NCI-H128 (cell line): Measurements from ENCODE around the gene ZFPM1.

Experiments
- DNase-seq: peaks from one replicate; lab custom pipeline; 2025; ENCODE audit not compliant: unreplicated experiment; lab: John Stamatoyannopoulos, UW

The ZFPM1 gene

GRCh38 chr16:88495268-88495772, 42.2 kb downstream of the ZFPM1 start:
- DNase-seq: no peak

GRCh38 chr16:88497561-88498462, 44.7 kb downstream of the ZFPM1 start:
- DNase-seq: no peak

- no peak for DNase-seq
Observed at GRCh38 chr16:88498576-88499208, 45.6 kb downstream of the ZFPM1 start.

GRCh38 chr16:88499292-88499691, 46.2 kb downstream of the ZFPM1 start:
- no peak for DNase-seq

GRCh38 chr16:88499836-88500251, 46.8 kb downstream of the ZFPM1 start:
- no peak for DNase-seq

GRCh38 chr16:88500255-88500661, 47.2 kb downstream of the ZFPM1 start:
- no peak for DNase-seq

GRCh38 chr16:88502371-88502770, 49.3 kb downstream of the ZFPM1 start:
- DNase-seq: no peak

GRCh38 chr16:88502776-88503280, 49.7 kb downstream of the ZFPM1 start:
- no peak for DNase-seq

GRCh38 chr16:88503374-88503770, 50.3 kb downstream of the ZFPM1 start:
- DNase-seq: no peak

- DNase-seq: no peak
Observed at GRCh38 chr16:88503771-88504488, 50.9 kb downstream of the ZFPM1 start.

- DNase-seq: no peak
Observed at GRCh38 chr16:88504489-88505404, 51.7 kb downstream of the ZFPM1 start.

GRCh38 chr16:88505405-88506082, 52.5 kb downstream of the ZFPM1 start:
- DNase-seq: peak; percentile 31

- DNase-seq: no peak
Observed at GRCh38 chr16:88506723-88507122, 53.6 kb downstream of the ZFPM1 start.

- no peak for DNase-seq
Observed at GRCh38 chr16:88507231-88507743, 54.2 kb downstream of the ZFPM1 start.

- no peak for DNase-seq
Observed at GRCh38 chr16:88508376-88508867, 55.3 kb downstream of the ZFPM1 start.

GRCh38 chr16:88508868-88509748, 56.0 kb downstream of the ZFPM1 start:
- DNase-seq: no peak

GRCh38 chr16:88509749-88510069, 56.6 kb downstream of the ZFPM1 start:
- no peak for DNase-seq
